Skeletal muscle tissue (tissue), 4 donors: Measurements from ENCODE around the gene MRPL30. TPM values are rescaled to one million over a fixed set of nuclear protein-coding genes. Genes with fewer than 3 reads are reported as not detected.

Source experiments
- H3K27ac ChIP-seq: one replicate; pipeline ENCODE4 v1.7.0; 2013; ENCODE audit warnings: mild to moderate bottlenecking, low read depth, low read length, inconsistent platforms
- H3K27me3 ChIP-seq, 3 donors: one replicate each; pipeline ENCODE4 v1.7.0; 2013; ENCODE audit warnings: low read length in 3 of 3; ENCODE audit not compliant: control insufficient read depth in 3 of 3, insufficient read depth in 3 of 3
- H3K36me3 ChIP-seq, 3 donors: one replicate each; pipeline ENCODE4 v1.7.0; 2013; ENCODE audit warnings: low read length in 3 of 3; ENCODE audit not compliant: control insufficient read depth in 3 of 3, insufficient read depth in 3 of 3
- H3K4me1 ChIP-seq, 3 donors: one replicate each; pipeline ENCODE4 v1.7.0; 2013; ENCODE audit warnings: low read length in 3 of 3, mild to moderate bottlenecking in 3 of 3; ENCODE audit not compliant: control insufficient read depth in 3 of 3, insufficient read depth in 3 of 3
- H3K4me3 ChIP-seq, 3 donors: one replicate each; pipeline ENCODE4 v1.7.0; 2013; ENCODE audit warnings: low read length in 3 of 3
- H3K9ac ChIP-seq, 3 donors: one replicate each; pipeline ENCODE4 v1.7.0; 2013; ENCODE audit warnings: low read length in 3 of 3, mild to moderate bottlenecking in 3 of 3, moderate library complexity in 2 of 3, low read depth in 1 of 3
- H3K9me3 ChIP-seq, 3 donors: one replicate each; pipeline ENCODE4 v1.7.0; 2013; ENCODE audit warnings: low read length in 3 of 3; ENCODE audit not compliant: control insufficient read depth in 3 of 3
- total RNA-seq: library from RNA; depleted of rRNA; stranded (reverse); fragments of >200 nt; gene quantifications from one replicate; pipeline ENCODE4 v1.2.3, GENCODE V29; 2014
- donor health status: Osteomylitis.

Gene MRPL30
- total RNA-seq, 1 donor from 2014 or later = 48.0 TPM

DNA sequence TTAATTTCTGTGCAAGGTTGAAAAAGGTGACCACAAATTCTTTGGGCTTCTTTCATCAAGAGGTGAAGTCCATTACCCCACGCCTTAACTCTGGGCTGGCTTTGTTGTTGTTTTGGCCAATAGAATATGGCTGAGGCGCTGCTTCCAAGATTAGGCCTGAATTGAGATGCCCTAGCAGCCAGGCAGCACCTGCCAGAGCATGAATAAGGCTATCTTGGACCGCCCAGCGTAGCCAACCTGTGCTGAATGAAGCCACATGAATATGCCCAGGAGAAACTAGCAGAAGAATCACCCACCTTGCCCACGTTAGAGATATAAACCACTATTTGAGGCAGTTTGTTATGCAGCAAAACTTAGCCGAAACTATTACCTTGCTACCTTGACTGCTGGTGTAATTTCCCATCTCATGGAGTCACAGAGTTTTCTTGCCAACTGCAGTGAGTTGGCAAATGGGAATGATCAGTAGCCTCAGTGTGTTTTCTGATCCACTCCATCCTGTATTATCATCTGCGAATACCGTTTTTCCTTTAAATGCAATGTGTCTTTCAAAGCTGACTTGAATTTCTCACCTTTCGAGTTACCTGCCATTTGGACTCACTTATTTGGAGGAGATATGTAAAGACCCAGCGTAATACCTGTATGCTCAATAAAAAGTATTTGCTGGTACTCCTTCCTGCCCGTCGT is 26.9 kb upstream of the MRPL30 start:
- peak overlapping the region; percentile 97 to 99 (median 97) for H3K4me3 ChIP-seq
- H3K36me3 ChIP-seq = peaks cover 7 to 19% (median 16%) of the 10 kb centered on the region in 3 donors
- H3K9ac ChIP-seq = peak overlapping the region; percentile 81 to 94 (median 92)
- peak overlapping the region; percentile 96 for H3K27ac ChIP-seq
- H3K9me3 ChIP-seq = no peaks in the 10 kb centered on the region
- peaks cover 10 to 30% (median 15%) of the 10 kb centered on the region in 3 donors for H3K4me1 ChIP-seq
- H3K27me3 ChIP-seq = no peaks in the 10 kb centered on the region

DNA sequence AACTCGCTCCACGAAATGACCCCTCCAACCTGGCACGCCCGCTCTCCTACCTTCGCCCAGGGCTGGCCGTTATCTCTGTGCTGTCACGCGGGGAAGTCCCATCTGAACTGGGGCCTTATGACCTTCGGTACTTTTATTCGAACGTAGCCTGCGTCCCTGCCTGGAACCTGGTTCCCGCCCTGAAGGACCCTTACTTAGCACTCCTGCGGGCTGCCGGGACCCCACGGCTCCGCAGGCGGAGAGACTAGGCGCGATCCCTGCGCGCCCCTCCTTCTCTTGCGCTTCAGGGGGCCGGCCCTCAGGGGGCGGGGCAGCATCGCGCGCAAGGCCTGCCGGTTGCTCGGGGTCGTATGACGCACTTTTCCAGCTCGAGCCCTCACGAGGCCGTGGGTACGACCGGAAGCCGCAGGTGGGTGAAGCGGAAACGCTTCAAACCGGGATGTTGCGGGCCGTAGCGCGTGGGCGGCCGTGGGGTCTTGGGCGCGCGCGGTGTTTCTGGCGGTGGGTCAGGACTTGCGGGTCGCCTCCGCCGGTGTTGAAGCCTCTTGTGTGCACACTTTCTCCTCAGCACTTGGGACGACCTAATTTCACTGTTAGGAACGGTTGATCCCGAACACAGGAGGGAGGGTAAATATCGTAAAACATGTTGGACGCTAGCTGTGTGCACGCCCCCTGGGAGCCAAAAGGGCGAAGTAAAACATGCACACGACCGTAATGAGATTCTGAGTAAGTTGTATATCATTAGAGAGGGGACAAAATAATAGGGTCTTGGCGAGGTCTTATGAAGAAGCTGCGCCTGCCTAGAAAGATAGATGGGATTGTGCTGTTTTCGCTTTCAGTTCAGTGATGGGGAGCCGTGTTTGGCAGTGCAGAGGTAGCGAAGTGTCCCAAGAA is 26.1 kb upstream of the MRPL30 start, which contains the start of the genes LIPT1 and TSGA10:
Gene LIPT1 (plus strand): TSS at position 325 of the 894 bp plus-strand sequence. CDS start 6,991 bp downstream, outside the sequence.
Gene TSGA10 (minus strand): TSS at position 300 of the 894 bp plus-strand sequence. CDS start 45,503 bp downstream, outside the sequence.
- peaks cover 10 to 30% (median 15%) of the 10 kb centered on the region in 3 donors for H3K4me1 ChIP-seq

DNA sequence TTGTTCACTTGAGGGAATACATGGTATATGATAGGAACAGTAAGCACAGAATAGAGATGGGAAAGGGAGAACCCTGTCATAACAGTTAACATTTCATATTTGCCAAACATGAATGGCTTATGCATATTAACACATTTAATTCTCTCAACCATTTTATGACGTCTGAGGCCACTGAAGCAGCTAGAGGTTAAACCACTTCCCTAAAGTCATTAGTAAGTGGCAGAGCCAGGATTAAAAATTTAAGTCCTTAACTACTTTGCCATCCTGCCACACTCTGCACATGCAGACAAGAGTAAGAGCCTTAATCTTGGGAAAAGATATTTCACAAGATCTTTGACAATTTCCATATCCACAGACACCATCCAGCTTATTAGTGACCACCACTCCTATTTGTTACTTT is 24.1 kb upstream of the MRPL30 start:
- H3K4me1 ChIP-seq = peaks cover 10 to 29% (median 15%) of the 10 kb centered on the region in 3 donors
- no peaks in the 10 kb centered on the region for H3K27me3 ChIP-seq
- H3K36me3 ChIP-seq = peaks cover 10 to 29% (median 27%) of the 10 kb centered on the region in 3 donors
- H3K4me3 ChIP-seq = no peak overlapping the region
- H3K27ac ChIP-seq = no peak overlapping the region
- H3K9ac ChIP-seq = no peak overlapping the region
- no peaks in the 10 kb centered on the region for H3K9me3 ChIP-seq

More for the DNA sequence above, 26.1 kb upstream of the MRPL30 start, which contains the start of the genes LIPT1 and TSGA10:
- H3K27ac ChIP-seq = peak within 1 kb of the TSS; percentile 96
- H3K9me3 ChIP-seq = no peaks in the 10 kb centered on the region
- H3K9ac ChIP-seq = peak within 1 kb of the TSS; percentile 81 to 94 (median 92)
- H3K4me3 ChIP-seq = peak within 1 kb of the TSS; percentile 97 to 99 (median 97)
- peaks cover 10 to 27% (median 25%) of the 10 kb centered on the region in 3 donors for H3K36me3 ChIP-seq
- H3K27me3 ChIP-seq = no peaks in the 10 kb centered on the region

DNA sequence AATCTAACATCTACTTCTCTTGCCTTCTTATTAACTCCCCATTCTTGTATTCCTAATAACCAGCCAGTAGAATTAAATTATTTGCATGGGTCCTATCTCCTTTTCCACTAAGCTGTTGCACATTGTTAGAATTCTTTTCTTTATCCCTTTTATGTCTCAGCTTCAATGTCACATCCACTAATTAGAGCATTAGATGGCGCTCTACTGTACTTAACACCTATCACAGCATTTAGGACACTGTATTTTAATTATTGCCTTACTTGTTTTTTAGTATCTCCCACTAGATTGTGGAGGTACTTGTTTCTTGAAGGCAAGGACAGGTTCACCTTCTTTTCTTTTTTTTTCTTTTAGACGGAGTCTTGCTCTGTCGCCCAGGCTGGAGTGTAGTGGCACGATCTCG is 22.4 kb upstream of the MRPL30 start:
- Histone ChIP-seq H3K4me1 (peaks cover 10 to 15% (median 14%) of the 10 kb centered on the region in 3 donors), H3K4me3 (no peak overlapping the region), H3K9ac (no peak overlapping the region), H3K36me3 (peaks cover 12 to 34% (median 31%) of the 10 kb centered on the region in 3 donors), H3K27ac (no peak overlapping the region), H3K27me3 (no peaks in the 10 kb centered on the region), H3K9me3 (no peaks in the 10 kb centered on the region)

DNA sequence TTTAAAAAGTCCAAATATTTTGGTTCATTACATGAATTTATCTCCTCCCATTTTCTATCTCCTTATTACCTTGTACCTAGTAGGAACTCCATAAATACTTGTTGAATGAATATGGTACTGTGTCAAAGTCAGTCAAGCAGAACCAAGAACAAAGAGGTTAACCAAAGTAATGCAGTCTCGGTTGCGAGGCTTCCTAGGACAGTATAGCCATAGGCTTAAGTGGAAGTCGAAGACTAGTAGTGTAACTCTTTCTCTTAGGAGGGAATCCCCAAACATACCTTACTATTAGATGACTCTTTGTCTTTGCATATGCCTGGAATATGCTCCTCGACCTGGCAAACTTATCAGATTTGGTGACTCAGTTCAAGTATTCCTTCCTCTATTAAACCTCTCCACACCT is 21.4 kb upstream of the MRPL30 start:
- Histone ChIP-seq H3K4me1 (peaks cover 6 to 8% (median 6%) of the 10 kb centered on the region in 3 donors), H3K36me3 (peaks cover 12 to 34% (median 31%) of the 10 kb centered on the region in 3 donors), H3K27ac (no peak overlapping the region)

DNA sequence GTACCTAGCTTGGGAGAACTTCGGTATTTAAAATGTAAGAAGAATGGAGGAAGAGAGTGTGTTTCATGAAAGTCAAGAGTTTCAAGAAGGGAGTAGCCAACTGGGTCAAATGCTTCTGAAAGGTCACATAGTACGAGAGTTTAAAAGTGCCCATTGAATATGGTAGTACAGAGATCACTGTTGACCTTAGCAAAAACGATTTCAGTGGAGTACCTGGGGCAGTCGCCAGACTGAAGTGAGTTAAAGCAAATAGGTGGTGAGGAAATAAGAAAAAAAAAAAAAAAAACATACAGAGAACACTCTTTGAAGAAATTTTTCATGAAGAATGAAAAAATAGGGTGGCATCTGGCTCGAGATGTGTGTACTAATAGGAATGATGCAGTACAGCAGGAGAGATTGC is 14.8 kb upstream of the MRPL30 start:
- Histone ChIP-seq H3K4me3 (no peak overlapping the region), H3K9me3 (no peaks in the 10 kb centered on the region), H3K9ac (no peak overlapping the region), H3K36me3 (peaks cover 7 to 39% (median 32%) of the 10 kb centered on the region in 3 donors), H3K4me1 (no peaks in the 10 kb centered on the region), H3K27ac (no peak overlapping the region), H3K27me3 (no peaks in the 10 kb centered on the region)

More for the DNA sequence above, 21.4 kb upstream of the MRPL30 start:
- Histone ChIP-seq H3K9ac (no peak overlapping the region), H3K27me3 (no peaks in the 10 kb centered on the region), H3K9me3 (no peaks in the 10 kb centered on the region), H3K4me3 (no peak overlapping the region)

DNA sequence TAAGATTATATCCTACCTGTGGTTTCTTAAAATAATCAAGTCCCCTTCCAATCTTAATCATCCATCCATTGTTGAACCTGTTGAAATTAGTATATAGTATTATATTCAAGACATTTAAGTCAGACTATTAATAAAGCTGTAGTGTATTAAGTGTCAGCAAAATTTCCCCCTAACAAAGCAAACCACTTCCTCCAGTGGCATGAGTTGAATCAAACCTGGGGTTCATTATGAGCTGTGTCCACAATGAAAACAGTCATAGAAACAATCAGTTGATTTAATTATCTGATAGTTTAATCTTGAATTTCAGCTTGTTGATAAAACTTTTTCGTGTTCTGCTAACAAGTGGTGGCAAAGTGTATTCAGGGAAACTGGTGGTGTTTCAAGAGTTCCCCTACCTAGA is 11.4 kb upstream of the MRPL30 start:
- Histone ChIP-seq H3K27me3 (no peaks in the 10 kb centered on the region), H3K9ac (no peak overlapping the region), H3K27ac (no peak overlapping the region), H3K4me3 (no peak overlapping the region), H3K9me3 (no peaks in the 10 kb centered on the region), H3K36me3 (peaks cover 4 to 43% (median 28%) of the 10 kb centered on the region in 3 donors), H3K4me1 (no peaks in the 10 kb centered on the region)

DNA sequence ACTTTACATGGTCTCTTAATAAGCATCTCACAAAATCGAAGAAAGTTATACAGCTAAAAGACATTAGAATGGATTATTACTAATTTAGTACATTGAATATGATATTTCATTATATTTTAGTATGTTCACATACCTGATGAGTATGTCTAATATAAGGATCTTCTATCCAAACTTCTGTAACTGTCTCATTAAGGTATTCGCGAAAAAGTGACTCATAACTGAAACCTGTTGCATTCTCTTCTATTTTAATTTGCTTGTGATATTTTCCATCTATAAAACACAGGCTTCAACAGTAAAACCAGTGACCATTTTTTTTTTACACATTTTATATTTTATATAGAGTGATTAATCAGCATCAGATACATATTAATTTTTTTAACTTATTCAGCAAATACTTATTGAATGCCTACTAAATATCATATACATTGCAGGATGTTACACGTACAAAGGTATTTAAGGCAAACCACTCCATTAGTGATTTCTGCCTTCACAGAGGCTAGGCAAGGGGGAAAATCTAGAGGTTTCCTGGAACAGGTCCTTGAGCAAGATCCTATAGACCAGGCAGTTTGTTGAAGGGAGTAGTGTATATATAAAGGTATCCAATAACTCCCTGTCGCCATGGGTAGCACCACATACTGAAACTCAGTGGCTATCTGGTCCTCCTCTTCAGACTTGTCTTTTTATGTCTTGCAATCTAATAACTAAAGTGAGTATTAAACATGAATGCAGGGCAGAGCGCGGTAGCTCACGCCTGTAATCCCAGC is 9.4 kb upstream of the MRPL30 start:
- peaks cover 0 to 34% (median 28%) of the 10 kb centered on the region in 3 donors for H3K36me3 ChIP-seq
- H3K27ac ChIP-seq = no peak overlapping the region
- no peak overlapping the region for H3K9ac ChIP-seq
- no peaks in the 10 kb centered on the region for H3K9me3 ChIP-seq
- H3K27me3 ChIP-seq = no peaks in the 10 kb centered on the region
- H3K4me1 ChIP-seq = no peaks in the 10 kb centered on the region
- no peak overlapping the region for H3K4me3 ChIP-seq

DNA sequence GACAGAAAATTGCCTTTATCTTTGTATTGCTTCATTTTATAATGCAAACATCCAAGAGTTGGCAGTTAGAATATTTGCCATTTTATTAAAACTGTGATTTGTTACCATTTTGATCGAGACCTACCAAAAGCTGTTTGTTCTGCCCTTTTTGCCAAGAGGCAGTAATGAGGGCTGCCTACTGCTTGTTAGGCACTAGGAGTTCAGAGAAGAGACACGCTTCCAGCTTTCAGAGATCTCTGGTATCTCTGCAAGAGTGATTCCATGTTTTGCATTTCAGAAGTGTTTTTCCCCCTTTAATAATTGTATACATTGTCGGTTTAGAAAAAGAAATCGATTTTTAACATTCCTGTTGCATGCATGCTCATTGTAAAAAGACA is 628 bp downstream of the MRPL30 start:
- H3K27ac ChIP-seq = peak overlapping the region; percentile 72
- peaks cover 14 to 30% (median 20%) of the 10 kb centered on the region in 3 donors for H3K4me1 ChIP-seq
- peak overlapping the region; percentile 90 to 99 (median 96) for H3K9ac ChIP-seq
- no peaks in the 10 kb centered on the region for H3K9me3 ChIP-seq
- no peaks in the 10 kb centered on the region for H3K27me3 ChIP-seq
- H3K4me3 ChIP-seq = peak overlapping the region; percentile 99 to 100 (median 99)
- no peaks in the 10 kb centered on the region for H3K36me3 ChIP-seq
